Esophagus (tissue), 2 donors: Measurements from ENCODE around the gene INPP5J. TPM values are rescaled to one million over a fixed set of nuclear protein-coding genes. Genes with fewer than 3 reads are reported as not detected.

ENCODE experiments used
- H3K27ac ChIP-seq, 2 donors: one replicate each; pipeline ENCODE4 v1.5.1; 2013; ENCODE audit warnings: low read depth in 2 of 2, mild to moderate bottlenecking in 2 of 2, inconsistent platforms in 1 of 2, low read length in 1 of 2, moderate library complexity in 1 of 2
- H3K27me3 ChIP-seq, 2 donors: one replicate each; pipeline ENCODE4 v1.6.1; 2013; ENCODE audit warnings: low read length in 2 of 2, control low read depth in 1 of 2, mild to moderate bottlenecking in 1 of 2; ENCODE audit not compliant: insufficient read depth in 2 of 2, control insufficient read depth in 1 of 2
- H3K36me3 ChIP-seq, 2 donors: one replicate each; pipeline ENCODE4 v1.6.1; 2013; ENCODE audit warnings: low read length in 1 of 2; ENCODE audit not compliant: control insufficient read depth in 2 of 2, insufficient read depth in 2 of 2
- H3K4me1 ChIP-seq, 2 donors: one replicate each; pipeline ENCODE4 v1.6.1; 2013; ENCODE audit warnings: low read length in 1 of 2; ENCODE audit not compliant: control insufficient read depth in 2 of 2, insufficient read depth in 2 of 2
- H3K4me3 ChIP-seq, 2 donors: one replicate each; pipeline ENCODE4 v1.5.1; 2013; ENCODE audit warnings: low read length in 2 of 2, mild to moderate bottlenecking in 2 of 2, low read depth in 1 of 2, moderate library complexity in 1 of 2
- H3K9me3 ChIP-seq, 2 donors: one replicate each; pipeline ENCODE4 v1.6.1; 2013; ENCODE audit warnings: mild to moderate bottlenecking in 2 of 2, low read depth in 1 of 2, low read length in 1 of 2, moderate library complexity in 1 of 2; ENCODE audit not compliant: control insufficient read depth in 2 of 2, insufficient read depth in 1 of 2
- WGBS, 2 donors: extraction: QIAGEN DNeasy Blood & Tissue Kit; methylation state at CpG; one replicate each; pipeline ENCODE4 v1.1.7; 2013; 5-methylcytosine and 5-hydroxymethylcytosine counted together
- polyA plus RNA-seq, 2 donors: library from polyadenylated mRNA; stranded (reverse); fragments of 200-250 nt; gene quantifications; one replicate each; pipeline ENCODE4 v1.2.3, GENCODE V29; 2013
- donor health status: healthy with polysubstance abuse.
- donor health status: Bipolar disorder and iron deficiency.

Gene INPP5J
- polyA plus RNA-seq, 2 donors = 1.6 to 3.3 TPM

GRCh38 chr22:31086703-31087330, 35.9 kb upstream of the INPP5J start:
- 61 to 71% methylated on average over 8 of the region's 8 CpGs for WGBS, 2 donors
- peaks cover 5 to 25% of the 10 kb centered on the region in 2 donors for H3K4me1 ChIP-seq

GRCh38 chr22:31087744-31088215, 35.0 kb upstream of the INPP5J start:
- peaks cover 0 to 22% of the 10 kb centered on the region in 2 donors for H3K4me1 ChIP-seq
- no peak overlapping the region for H3K4me3 ChIP-seq
- no peaks in the 10 kb centered on the region for H3K9me3 ChIP-seq
- WGBS, 2 donors = 85 to 92% methylated on average over 21 of the region's 21 CpGs
- H3K36me3 ChIP-seq = peaks cover 0 to 34% of the 10 kb centered on the region in 2 donors
- H3K27ac ChIP-seq = peak overlapping the region; percentile 11 to 46
- H3K27me3 ChIP-seq = no peaks in the 10 kb centered on the region

More at GRCh38 chr22:31086703-31087330, 35.9 kb upstream of the INPP5J start:
- Histone ChIP-seq H3K36me3 (peaks cover 0 to 32% of the 10 kb centered on the region in 2 donors), H3K9me3 (no peaks in the 10 kb centered on the region), H3K27ac (peak overlapping the region; percentile 94 to 96), H3K27me3 (no peaks in the 10 kb centered on the region), H3K4me3 (no peak overlapping the region)

- H3K36me3 ChIP-seq = peaks cover 0 to 34% of the 10 kb centered on the region in 2 donors
- 83 to 85% methylated on average over 23 to 26 of the region's 26 CpGs for WGBS, 2 donors
- no peak overlapping the region for H3K4me3 ChIP-seq
- H3K4me1 ChIP-seq = peaks cover 0 to 22% of the 10 kb centered on the region in 2 donors
- H3K27me3 ChIP-seq = no peaks in the 10 kb centered on the region
- H3K27ac ChIP-seq = peak overlapping the region; percentile 23 to 86
- no peaks in the 10 kb centered on the region for H3K9me3 ChIP-seq
Observed at GRCh38 chr22:31088233-31088986, 34.4 kb upstream of the INPP5J start.

GRCh38 chr22:31089160-31090100, 33.3 kb upstream of the INPP5J start:
- H3K9me3 ChIP-seq = no peaks in the 10 kb centered on the region
- H3K36me3 ChIP-seq = peaks cover 0 to 38% of the 10 kb centered on the region in 2 donors
- no peak overlapping the region for H3K4me3 ChIP-seq
- H3K27ac ChIP-seq = peak overlapping the region; percentile 77 to 86
- H3K4me1 ChIP-seq = peaks cover 0 to 16% of the 10 kb centered on the region in 2 donors
- no peaks in the 10 kb centered on the region for H3K27me3 ChIP-seq
- WGBS, 2 donors = 70 to 73% methylated on average over 9 of the region's 9 CpGs

- H3K4me3 ChIP-seq = peak overlapping the region in 1 of 2 donors; percentile 15
- H3K36me3 ChIP-seq = peaks cover 0 to 42% of the 10 kb centered on the region in 2 donors
- peaks cover 0 to 16% of the 10 kb centered on the region in 2 donors for H3K4me1 ChIP-seq
- no peaks in the 10 kb centered on the region for H3K27me3 ChIP-seq
- H3K9me3 ChIP-seq = no peaks in the 10 kb centered on the region
- WGBS, 2 donors = 82 to 90% methylated on average over 13 to 15 of the region's 15 CpGs
- H3K27ac ChIP-seq = peak overlapping the region; percentile 77 to 86
Observed at GRCh38 chr22:31090217-31091085, 32.3 kb upstream of the INPP5J start.

- Histone ChIP-seq H3K9me3 (no peaks in the 10 kb centered on the region), H3K27ac (peak overlapping the region; percentile 60 to 83), H3K27me3 (no peaks in the 10 kb centered on the region), H3K4me1 (peaks cover 0 to 10% of the 10 kb centered on the region in 2 donors), H3K36me3 (peaks cover 0 to 45% of the 10 kb centered on the region in 2 donors), H3K4me3 (peak overlapping the region; percentile 16 to 29)
- WGBS, 2 donors = 81 to 83% methylated on average over 29 of the region's 29 CpGs
Observed at GRCh38 chr22:31091106-31091975, 31.4 kb upstream of the INPP5J start.

GRCh38 chr22:31092161-31092560, 30.6 kb upstream of the INPP5J start:
- Histone ChIP-seq H3K27me3 (no peaks in the 10 kb centered on the region), H3K9me3 (no peaks in the 10 kb centered on the region), H3K36me3 (peaks cover 0 to 52% of the 10 kb centered on the region in 2 donors), H3K4me1 (peaks cover 0 to 11% of the 10 kb centered on the region in 2 donors), H3K27ac (peak overlapping the region; percentile 60 to 78), H3K4me3 (peak overlapping the region; percentile 16 to 29)
- 82 to 89% methylated on average over 9 of the region's 9 CpGs for WGBS, 2 donors
